Activated CD4-positive, alpha-beta memory T cell treated with anti-CD3 and anti-CD28 coated beads, Interleukin-2, amount 10 ng/mL, durations not matched to agents 7 days and 5 days (primary cell): ENCODE results near the gene DCP1A. TPM values are rescaled to one million over a fixed set of nuclear protein-coding genes. Genes with fewer than 3 reads are reported as not detected.
"Not testable (repeated sequence)": the region's sequence is repeated elsewhere in the genome, so short reads cannot be mapped to it uniquely, and the experiment has no call there.

Source experiments
- CTCF ChIA-PET: fragments of 350-600 bp; sonication (Branson Sonifier 250); formaldehyde crosslinking; loops from one replicate; lab custom pipeline; 2021; ENCODE audit warnings: antibody characterized with exemption, inconsistent platforms; lab: Charles Lee
- POLR2A ChIA-PET: fragments of 350-600 bp; sonication (Branson Sonifier 250); formaldehyde crosslinking; loops from one replicate; lab custom pipeline; 2021; ENCODE audit warnings: antibody characterized with exemption; lab: Charles Lee
- DNase-seq: peaks from one replicate; pipeline ENCODE4 v3.0.0-alpha.2; 2020
- H3K27ac Mint-ChIP-seq: one replicate; pipeline ENCODE4 v1.8.0; 2021; ENCODE audit warnings: mild to moderate bottlenecking, mixed read lengths
- H3K27me3 Mint-ChIP-seq: one replicate; pipeline ENCODE4 v1.8.0; 2021; ENCODE audit warnings: mixed read lengths
- H3K36me3 Mint-ChIP-seq: one replicate; pipeline ENCODE4 v1.8.0; 2021; ENCODE audit warnings: low read depth, mixed read lengths
- H3K4me1 Mint-ChIP-seq: one replicate; pipeline ENCODE4 v1.8.0; 2021; ENCODE audit warnings: mixed read lengths
- H3K4me3 Mint-ChIP-seq: one replicate; pipeline ENCODE4 v1.8.0; 2021; ENCODE audit warnings: mild to moderate bottlenecking, mixed read lengths
- H3K9me3 Mint-ChIP-seq: one replicate; pipeline ENCODE4 v1.8.0; 2021; ENCODE audit warnings: mixed read lengths
- total RNA-seq, 2 experiments: library from RNA; stranded (reverse); gene quantifications; one replicate each; pipeline ENCODE4 v1.2.3, GENCODE V29; 2021

Gene DCP1A
- total RNA-seq, 2 experiments from 2014 or later, result 33.0 to 34.7 TPM

- Mint-ChIP-seq H3K4me3 (no peak overlapping the region), H3K27ac (no peak overlapping the region), H3K9me3 (no peaks in the 10 kb centered on the region), H3K27me3 (no peaks in the 10 kb centered on the region), H3K36me3 (peaks cover 28% of the 10 kb centered on the region), H3K4me1 (peaks cover 4% of the 10 kb centered on the region)
- DNase-seq, result no peak
- CTCF ChIA-PET, result no interaction called here
- POLR2A ChIA-PET, result interaction anchor here (0.6 kb wide), 1 partner anchor 27 kb away, joined by 3 read pairs; the partner anchor contains the start of gene DCP1A
Measured at GRCh38 chr3:53320697-53321096, 26.6 kb downstream of the DCP1A start.

- POLR2A ChIA-PET, result interaction anchor here (1.0 kb wide), 1 partner anchor 31 kb away, joined by 4 read pairs; no protein-coding TSS in a partner anchor
- Mint-ChIP-seq H3K9me3 (no peaks in the 10 kb centered on the region), H3K27me3 (no peaks in the 10 kb centered on the region), H3K36me3 (peaks cover 22% of the 10 kb centered on the region), H3K4me3 (no peak overlapping the region), H3K27ac (no peak overlapping the region), H3K4me1 (peaks cover 2% of the 10 kb centered on the region)
- DNase-seq, result no peak
- CTCF ChIA-PET, result no interaction called here
Measured at GRCh38 chr3:53318522-53318921, 28.8 kb downstream of the DCP1A start.

GRCh38 chr3:53312832-53313231, 34.5 kb downstream of the DCP1A start:
- H3K9me3 Mint-ChIP-seq, result no peaks in the 10 kb centered on the region
- CTCF ChIA-PET, result no interaction called here
- H3K4me3 Mint-ChIP-seq, result no peak overlapping the region
- DNase-seq, result no peak
- H3K27me3 Mint-ChIP-seq, result no peaks in the 10 kb centered on the region
- no peaks in the 10 kb centered on the region for H3K4me1 Mint-ChIP-seq
- no peak overlapping the region for H3K27ac Mint-ChIP-seq
- POLR2A ChIA-PET, result no interaction called here
- peaks cover 36% of the 10 kb centered on the region for H3K36me3 Mint-ChIP-seq

GRCh38 chr3:53311882-53312281, 35.5 kb downstream of the DCP1A start:
- Mint-ChIP-seq H3K27ac (no peak overlapping the region), H3K4me3 (no peak overlapping the region), H3K4me1 (no peaks in the 10 kb centered on the region), H3K9me3 (no peaks in the 10 kb centered on the region), H3K36me3 (peaks cover 41% of the 10 kb centered on the region), H3K27me3 (no peaks in the 10 kb centered on the region)
- POLR2A ChIA-PET, result interaction anchor here (1.2 kb wide), 1 partner anchor 36 kb away, joined by 4 read pairs; the partner anchor contains the start of gene DCP1A
- CTCF ChIA-PET, result interaction anchor here (1.6 kb wide), 2 partner anchors 13 to 21 kb away, joined by 3 to 4 read pairs; no protein-coding TSS in a partner anchor
- no peak for DNase-seq

GRCh38 chr3:53303957-53304356, 43.4 kb downstream of the DCP1A start:
- H3K36me3 Mint-ChIP-seq, result peaks cover 24% of the 10 kb centered on the region
- ChIA-PET CTCF (no interaction called here), POLR2A (interaction anchor here (0.7 kb wide), 1 partner anchor 51 kb away, joined by 3 read pairs; no protein-coding TSS in a partner anchor)
- H3K4me1 Mint-ChIP-seq, result peaks cover 2% of the 10 kb centered on the region
- no peak overlapping the region for H3K4me3 Mint-ChIP-seq
- H3K27ac Mint-ChIP-seq, result no peak overlapping the region
- DNase-seq, result no peak
- no peaks in the 10 kb centered on the region for H3K9me3 Mint-ChIP-seq
- no peaks in the 10 kb centered on the region for H3K27me3 Mint-ChIP-seq

- Mint-ChIP-seq H3K4me1 (peaks cover 2% of the 10 kb centered on the region), H3K27ac (no peak overlapping the region), H3K27me3 (no peaks in the 10 kb centered on the region), H3K36me3 (peaks cover 24% of the 10 kb centered on the region), H3K4me3 (no peak overlapping the region), H3K9me3 (no peaks in the 10 kb centered on the region)
- DNase-seq, result no peak
- CTCF ChIA-PET, result no interaction called here
- POLR2A ChIA-PET, result no interaction called here
Measured at GRCh38 chr3:53303549-53303948, 43.8 kb downstream of the DCP1A start.

GRCh38 chr3:53300826-53301225, 46.5 kb downstream of the DCP1A start:
- H3K36me3 Mint-ChIP-seq, result peaks cover 21% of the 10 kb centered on the region
- H3K9me3 Mint-ChIP-seq, result no peaks in the 10 kb centered on the region
- peaks cover 2% of the 10 kb centered on the region for H3K4me1 Mint-ChIP-seq
- CTCF ChIA-PET, result interaction anchor here (0.7 kb wide), 2 partner anchors 49 to 189 kb away, joined by 3 read pairs; no protein-coding TSS in a partner anchor
- DNase-seq, result no peak
- H3K27me3 Mint-ChIP-seq, result no peaks in the 10 kb centered on the region
- POLR2A ChIA-PET, result no interaction called here
- H3K4me3 Mint-ChIP-seq, result no peak overlapping the region
- no peak overlapping the region for H3K27ac Mint-ChIP-seq

- H3K27ac Mint-ChIP-seq, H3K4me1 Mint-ChIP-seq, H3K9me3 Mint-ChIP-seq, DNase-seq, H3K4me3 Mint-ChIP-seq, H3K27me3 Mint-ChIP-seq, POLR2A ChIA-PET: not testable (repeated sequence)
- CTCF ChIA-PET, result interaction anchor here (0.7 to 1.5 kb wide), 5 partner anchors 8 to 410 kb away, joined by 3 to 4 read pairs (median 3); partner anchors contain the start of gene DCP1A
- peaks cover 18% of the 10 kb centered on the region for H3K36me3 Mint-ChIP-seq
Measured at GRCh38 chr3:53299611-53300023, 47.7 kb downstream of the DCP1A start.

- Mint-ChIP-seq H3K4me3 (no peak overlapping the region), H3K36me3 (peaks cover 12% of the 10 kb centered on the region), H3K27ac (no peak overlapping the region), H3K4me1 (peaks cover 2% of the 10 kb centered on the region), H3K9me3 (no peaks in the 10 kb centered on the region), H3K27me3 (no peaks in the 10 kb centered on the region)
- ChIA-PET CTCF (no interaction called here), POLR2A (no interaction called here)
- no peak for DNase-seq
Measured at GRCh38 chr3:53295410-53295809, 51.9 kb downstream of the DCP1A start.

- DNase-seq, result no peak
- no peak overlapping the region for H3K4me3 Mint-ChIP-seq
- H3K9me3 Mint-ChIP-seq, result no peaks in the 10 kb centered on the region
- POLR2A ChIA-PET, result no interaction called here
- H3K4me1 Mint-ChIP-seq, result no peaks in the 10 kb centered on the region
- H3K27me3 Mint-ChIP-seq, result no peaks in the 10 kb centered on the region
- peaks cover 7% of the 10 kb centered on the region for H3K36me3 Mint-ChIP-seq
- H3K27ac Mint-ChIP-seq, result no peak overlapping the region
- CTCF ChIA-PET, result no interaction called here
Measured at GRCh38 chr3:53293867-53294266, 53.5 kb downstream of the DCP1A start.

- no peak for DNase-seq
- POLR2A ChIA-PET, result no interaction called here
- no peaks in the 10 kb centered on the region for H3K27me3 Mint-ChIP-seq
- no peaks in the 10 kb centered on the region for H3K4me1 Mint-ChIP-seq
- H3K9me3 Mint-ChIP-seq, result no peaks in the 10 kb centered on the region
- H3K27ac Mint-ChIP-seq, result no peak overlapping the region
- CTCF ChIA-PET, result interaction anchor here (1.7 kb wide), 1 partner anchor 13 kb away, joined by 4 read pairs; no protein-coding TSS in a partner anchor
- no peak overlapping the region for H3K4me3 Mint-ChIP-seq
- H3K36me3 Mint-ChIP-seq, result peaks cover 19% of the 10 kb centered on the region
Measured at GRCh38 chr3:53288214-53288613, 59.1 kb downstream of the DCP1A start.

GRCh38 chr3:53287131-53287629, 60.2 kb downstream of the DCP1A start:
- POLR2A ChIA-PET, result no interaction called here

GRCh38 chr3:53286727-53287126, 60.6 kb downstream of the DCP1A start:
- CTCF ChIA-PET, result interaction anchor here (0.6 to 1.4 kb wide), 3 partner anchors 12 to 90 kb away, joined by 3 read pairs; no protein-coding TSS in a partner anchor
- Mint-ChIP-seq H3K27me3 (no peaks in the 10 kb centered on the region), H3K27ac (no peak overlapping the region), H3K36me3 (peaks cover 14% of the 10 kb centered on the region), H3K9me3 (no peaks in the 10 kb centered on the region), H3K4me3 (no peak overlapping the region), H3K4me1 (no peaks in the 10 kb centered on the region)
- DNase-seq, result no peak
- POLR2A ChIA-PET, result interaction anchor here (2.1 kb wide), 1 partner anchor 11 kb away, joined by 11 read pairs; no protein-coding TSS in a partner anchor

More at GRCh38 chr3:53287131-53287629, 60.2 kb downstream of the DCP1A start:
- Mint-ChIP-seq H3K27ac (no peak overlapping the region), H3K27me3 (no peaks in the 10 kb centered on the region), H3K9me3 (no peaks in the 10 kb centered on the region), H3K36me3 (peaks cover 14% of the 10 kb centered on the region), H3K4me3 (no peak overlapping the region), H3K4me1 (no peaks in the 10 kb centered on the region)
- CTCF ChIA-PET, result interaction anchor here (0.6 to 1.7 kb wide), 3 partner anchors 12 to 91 kb away, joined by 3 to 4 read pairs (median 3); no protein-coding TSS in a partner anchor
- DNase-seq, result no peak
